Erythroblast (primary cell): ENCODE measurements around the gene ANLN.

ENCODE experiments used
- DNase-seq, 2 experiments: peaks; one replicate each; lab custom pipeline; 2025; lab: John Stamatoyannopoulos, UW
- GATA1 ChIP-seq: IDR thresholded peaks from 2 replicates; pipeline ENCODE4 v1.6.1; 2011; ENCODE audit warnings: low read depth, mild to moderate bottlenecking, control low read depth, low read length, moderate library complexity
- POLR2A ChIP-seq: IDR thresholded peaks from 2 replicates; pipeline ENCODE4 v1.6.1; 2011; ENCODE audit warnings: mild to moderate bottlenecking, low read length

ANLN gene

DNA sequence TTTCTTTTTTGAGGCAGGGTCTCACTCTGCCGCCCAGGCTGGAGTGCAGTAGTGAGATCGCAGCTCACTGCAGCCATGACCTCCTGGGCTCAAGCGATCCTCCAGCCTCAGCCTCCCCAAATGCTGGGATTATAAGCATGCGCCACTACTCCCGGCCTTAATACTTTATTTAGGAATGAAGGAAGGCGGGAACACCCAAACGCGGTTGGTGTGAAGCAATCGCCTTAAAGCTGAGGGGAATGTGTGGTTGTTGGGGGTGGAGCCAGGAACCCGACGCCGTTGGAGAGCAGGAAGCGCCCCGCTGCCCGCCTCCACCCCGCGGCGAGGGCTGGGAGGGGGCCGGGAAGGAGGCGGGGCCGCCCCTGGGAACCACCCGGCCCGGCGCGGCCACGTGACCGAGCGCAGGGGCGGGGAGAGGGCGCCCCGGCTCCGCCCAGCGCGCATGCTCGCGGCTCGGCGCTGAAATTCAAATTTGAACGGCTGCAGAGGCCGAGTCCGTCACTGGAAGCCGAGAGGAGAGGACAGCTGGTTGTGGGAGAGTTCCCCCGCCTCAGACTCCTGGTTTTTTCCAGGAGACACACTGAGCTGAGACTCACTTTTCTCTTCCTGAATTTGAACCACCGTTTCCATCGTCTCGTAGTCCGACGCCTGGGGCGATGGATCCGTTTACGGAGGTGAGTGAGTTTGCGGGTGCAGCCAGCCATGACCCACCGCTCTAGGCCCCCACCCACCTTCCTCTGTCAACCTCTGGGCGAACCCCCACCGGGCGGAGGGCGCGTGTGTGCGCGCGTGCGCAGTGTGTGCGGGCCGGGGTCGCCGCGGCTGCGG is at the start of gene ANLN:
Gene ANLN, plus strand, starts transcription at position 492 of the 828 bp plus-strand sequence. Its CDS starts 165 bp downstream, at position 657.
- TF ChIP-seq POLR2A, result peak; percentile 93
- TF ChIP-seq GATA1, result no peak
- DNase-seq, result peak; percentile 91 to 94

- TF ChIP-seq GATA1 (no peak), POLR2A (no peak)
- DNase-seq, result no peak
These were observed 46.1 kb upstream of the ANLN start for GRCh38 chr7:36343548-36343947.

DNA sequence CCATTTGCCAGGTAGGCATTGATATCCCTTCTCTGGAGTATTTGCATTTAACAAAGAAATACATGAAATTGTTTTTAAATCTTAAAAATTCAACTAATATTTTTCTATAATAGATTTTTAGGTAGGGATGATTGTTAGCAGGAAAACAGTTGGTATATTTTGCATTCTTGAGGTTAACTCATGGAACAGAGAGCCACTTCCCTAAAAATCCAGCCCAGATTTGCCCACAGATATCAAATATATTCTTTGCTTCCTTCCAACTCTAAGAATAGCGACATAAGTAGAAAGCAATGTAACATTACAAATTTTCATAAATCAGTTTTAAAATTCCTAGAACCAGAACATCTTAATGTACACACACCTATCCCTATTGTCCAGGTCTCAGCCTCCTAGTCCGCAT is 45.0 kb upstream of the ANLN start:
- no peak for DNase-seq
- TF ChIP-seq POLR2A, result no peak
- no peak for TF ChIP-seq GATA1

DNA sequence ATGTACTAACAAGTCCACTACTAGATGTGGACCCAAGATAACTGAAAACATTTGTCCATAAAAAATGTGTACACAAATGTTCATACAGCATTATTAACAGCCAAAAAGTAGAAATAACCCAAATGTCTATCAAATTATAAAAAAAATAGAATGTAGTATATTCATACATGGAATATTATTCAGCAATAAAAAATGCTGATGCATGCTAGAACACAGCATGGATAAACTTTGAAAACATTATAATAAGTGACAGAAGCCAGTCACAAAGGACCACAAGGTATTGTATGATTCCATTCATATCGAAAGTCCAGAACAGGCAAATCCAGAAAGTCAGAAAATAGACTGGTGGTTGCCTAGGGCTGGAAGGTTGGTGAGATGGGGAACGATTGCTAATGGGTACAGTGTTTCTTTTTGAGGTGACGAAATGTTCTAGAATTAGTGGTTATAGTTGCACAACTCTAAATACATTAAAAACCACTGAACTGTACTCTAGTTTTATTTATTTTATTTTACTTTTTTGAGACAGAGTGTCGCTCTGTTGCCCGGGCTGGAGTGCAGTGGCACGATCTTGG is 43.3 kb upstream of the ANLN start:
- no peak for DNase-seq
- TF ChIP-seq POLR2A, result no peak
- TF ChIP-seq GATA1, result no peak

GRCh38 chr7:36348256-36348655 is 41.4 kb upstream of the ANLN start:
- no peak for TF ChIP-seq POLR2A
- TF ChIP-seq GATA1, result no peak

GRCh38 chr7:36348771-36349170 is 40.9 kb upstream of the ANLN start:
- TF ChIP-seq GATA1 (no peak), POLR2A (no peak)
- DNase-seq, result no peak

More at GRCh38 chr7:36348256-36348655, 41.4 kb upstream of the ANLN start:
- DNase-seq, result no peak

GRCh38 chr7:36349626-36350025 is 40.0 kb upstream of the ANLN start:
- TF ChIP-seq GATA1 (no peak), POLR2A (no peak)
- DNase-seq, result no peak

DNA sequence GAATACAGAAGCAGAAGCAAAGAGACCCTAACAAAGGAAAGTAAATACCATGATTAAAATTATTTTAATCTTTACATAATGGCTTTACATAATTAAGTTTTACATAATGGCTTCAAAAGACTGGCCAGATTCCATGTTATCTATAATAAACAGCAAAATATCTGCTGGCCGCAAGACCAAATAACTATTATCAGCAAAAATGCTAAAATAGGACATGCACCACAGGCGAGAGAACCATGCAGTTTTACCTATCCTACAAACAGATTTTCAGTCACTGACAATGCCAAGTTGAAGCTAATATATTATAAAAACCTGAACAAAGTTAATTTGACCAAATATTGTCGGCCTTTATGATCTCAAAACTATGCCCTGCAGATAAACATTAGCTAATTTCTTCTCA is 34.2 kb upstream of the ANLN start:
- TF ChIP-seq GATA1, result no peak
- DNase-seq, result no peak

DNA sequence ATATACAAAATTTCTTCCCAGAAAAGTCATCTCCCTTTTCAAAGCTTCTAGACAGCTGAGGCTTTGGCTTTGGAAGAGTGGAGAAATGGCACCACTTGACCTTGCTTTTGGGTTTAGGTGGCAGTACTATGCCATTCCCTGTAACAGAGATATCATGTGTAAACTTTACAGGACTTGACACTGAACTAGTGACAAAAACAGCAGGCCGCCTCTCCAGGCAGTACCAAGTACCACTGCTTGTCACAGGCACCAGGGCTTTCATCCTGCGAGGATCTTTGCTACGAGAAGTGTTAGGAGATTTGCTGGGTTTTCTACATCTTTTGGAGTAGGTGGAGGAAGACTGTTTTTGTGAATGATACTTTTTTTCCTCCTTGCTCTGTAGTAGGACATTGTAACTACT is 32.6 kb upstream of the ANLN start:
- no peak for TF ChIP-seq POLR2A
- TF ChIP-seq GATA1, result no peak
- no peak for DNase-seq

DNA sequence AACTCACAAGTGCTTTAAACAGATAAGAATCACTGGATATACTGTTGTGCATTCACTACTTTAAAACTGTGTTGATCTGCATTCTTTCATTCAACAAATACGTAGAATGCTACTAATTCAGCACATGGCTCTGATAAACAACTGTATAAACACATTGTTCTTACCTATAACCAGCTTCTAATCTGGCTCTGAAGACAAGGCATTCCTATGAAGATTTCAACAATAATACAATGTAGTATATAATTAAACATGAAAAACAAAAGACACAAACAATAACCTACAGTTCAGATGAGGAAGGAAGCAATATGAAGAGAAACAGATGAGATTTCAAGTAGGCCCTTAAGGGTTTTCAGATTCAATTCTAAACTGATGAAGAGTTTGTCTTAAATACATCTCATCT is 31.1 kb upstream of the ANLN start:
- no peak for TF ChIP-seq GATA1
- no peak for TF ChIP-seq POLR2A
- no peak for DNase-seq

DNA sequence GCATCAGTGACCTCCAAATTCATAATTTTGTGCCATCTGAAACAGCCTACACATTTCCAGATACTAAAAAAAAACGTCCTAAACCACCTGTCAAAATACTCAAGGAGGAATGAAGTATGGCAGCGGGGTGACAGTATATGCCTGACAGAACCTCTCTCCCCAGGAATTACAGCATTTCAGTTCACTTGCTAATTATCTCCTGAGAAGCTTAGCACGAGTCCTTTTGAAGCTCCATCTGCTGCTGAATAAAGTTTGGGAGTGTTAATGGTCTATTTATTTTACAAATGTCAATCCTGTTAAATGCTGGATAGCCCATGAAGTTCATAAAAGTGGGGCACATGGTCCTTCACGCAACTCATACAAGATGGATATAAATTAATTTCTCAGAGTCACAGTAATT is 29.4 kb upstream of the ANLN start:
- DNase-seq, result no peak
- TF ChIP-seq GATA1 (no peak), POLR2A (no peak)

- no peak for DNase-seq
- TF ChIP-seq POLR2A, result no peak
- TF ChIP-seq GATA1, result no peak
These were observed 28.4 kb upstream of the ANLN start for GRCh38 chr7:36361227-36361626.

DNA sequence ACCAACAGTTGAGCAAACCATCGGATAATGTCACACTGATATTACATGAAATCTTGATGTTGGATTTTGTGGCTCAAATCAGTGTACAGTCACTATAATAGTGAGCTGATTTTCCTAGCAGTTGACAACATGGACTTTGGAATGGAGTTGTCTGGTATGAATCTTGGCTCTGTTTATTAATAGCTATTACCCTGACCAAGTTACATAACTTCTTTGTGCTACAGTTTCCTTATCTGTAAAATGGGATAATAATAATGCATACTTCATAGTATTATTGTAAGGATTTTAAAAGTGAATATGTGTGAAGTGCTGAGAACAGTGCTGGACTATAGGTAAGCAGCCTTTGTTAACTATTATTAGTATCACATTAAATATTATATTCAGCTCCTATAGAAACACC is 26.1 kb upstream of the ANLN start:
- DNase-seq, result no peak
- no peak for TF ChIP-seq POLR2A
- TF ChIP-seq GATA1, result no peak

- TF ChIP-seq POLR2A (no peak), GATA1 (no peak)
These were observed 23.5 kb upstream of the ANLN start for GRCh38 chr7:36366005-36366717.

More at GRCh38 chr7:36366005-36366717, 23.5 kb upstream of the ANLN start:
- DNase-seq, result no peak
